GM23248 (cell line): ENCODE data around the gene PTK6.

Experiments
- EZH2 ChIP-seq: fragments of 200-600 bp; sonication (generic); IDR thresholded peaks from 2 replicates; pipeline ENCODE4 v1.6.1; 2018; ENCODE audit warnings: antibody characterized with exemption, mild to moderate bottlenecking; ENCODE audit not compliant: insufficient read depth, poor library complexity, severe bottlenecking
- EZH2phosphoT487 ChIP-seq: fragments of 200-600 bp; sonication (generic); IDR thresholded peaks from 2 replicates; pipeline ENCODE4 v1.6.1; 2018; ENCODE audit warnings: antibody characterized with exemption, moderate library complexity, mild to moderate bottlenecking, low read depth; ENCODE audit not compliant: insufficient read depth

DNA sequence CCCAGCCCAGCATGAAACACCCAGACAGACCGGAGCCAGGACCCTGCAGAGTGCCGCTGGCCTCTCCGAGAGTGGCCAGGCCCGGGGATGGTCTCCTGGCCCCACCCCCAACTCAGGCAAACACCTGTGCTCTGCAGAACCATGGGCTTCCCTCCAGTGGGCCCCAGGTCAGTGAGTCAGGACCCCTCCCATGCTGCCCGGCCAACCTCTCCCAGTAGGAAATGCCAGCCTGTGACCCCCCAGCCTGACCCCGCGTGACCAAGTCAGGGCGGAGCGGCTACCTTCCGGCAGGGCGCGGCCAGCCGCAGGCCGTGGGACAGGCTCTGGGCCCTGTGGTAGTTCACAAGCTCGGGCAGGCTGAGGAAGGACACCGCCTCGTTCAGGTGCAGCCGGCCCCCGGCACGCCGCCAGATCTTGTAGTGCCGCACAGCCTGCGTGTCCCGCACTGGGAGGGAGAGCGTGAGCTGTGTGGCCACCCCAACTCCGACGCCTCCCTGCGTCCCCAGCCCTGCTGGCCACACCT lies 3.2 kb downstream of the PTK6 start:
- TF ChIP-seq EZH2 (no peak), EZH2phosphoT487 (no peak)
